Measurements from ENCODE around the gene IL5. TPM values are rescaled to one million over a fixed set of nuclear protein-coding genes. Genes with fewer than 3 reads are reported as not detected.
A peak's percentile ranks its signal among the peaks of the same experiment; 100 is the strongest.
"Not testable (repeated sequence)": the region's sequence is repeated elsewhere in the genome, so short reads cannot be mapped to it uniquely, and the experiment has no call there.

Gene IL5
- total and polyA plus RNA-seq, 9 donors = 0.45 TPM; not detected in 8

DNA sequence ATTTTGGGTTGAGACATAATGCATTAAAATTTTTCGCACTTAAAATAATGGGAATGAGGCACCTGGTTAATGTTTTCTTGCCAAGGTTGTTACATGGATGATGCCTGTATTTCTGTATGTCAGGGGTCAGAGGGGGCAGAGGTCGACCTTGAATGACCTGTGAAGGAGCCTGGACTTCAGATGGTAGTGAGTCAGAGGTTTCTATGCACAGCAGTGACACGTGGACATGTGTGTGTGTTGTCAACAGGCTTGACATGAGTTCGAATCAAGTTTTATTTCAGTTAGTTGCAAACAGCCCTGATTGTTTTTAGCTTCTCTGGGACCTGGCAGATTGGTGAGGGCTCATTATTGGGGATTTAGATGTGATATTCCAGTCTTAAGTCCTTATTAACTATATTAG lies 3.6 kb downstream of the IL5 start:
- Histone ChIP-seq H3K27ac (ENCODE audit: low read length) (no peak overlapping the region), H3K4me1 (ENCODE audit: control insufficient read depth, insufficient read depth, low read length) (no peaks in the 10 kb centered on the region), H3K36me3 (ENCODE audit: control insufficient read depth, insufficient read depth, low read length) (no peaks in the 10 kb centered on the region), H3K4me3 (ENCODE audit: low read length) (no peak overlapping the region), H3K27me3 (ENCODE audit: control insufficient read depth, insufficient read depth, low read length) (no peaks in the 10 kb centered on the region), H3K9me3 (replicated peaks; ENCODE audit: control insufficient read depth, low read depth, low read length) (no peaks in the 10 kb centered on the region)
- no peak for DNase-seq
- WGBS (ENCODE audit: insufficient coverage) = 57% methylated on average over 4 of the region's 4 CpGs

GRCh38 chr5:132530946-132531345 lies 12.4 kb downstream of the IL5 start:
- H3K4me3 ChIP-seq (ENCODE audit: low read length) = no peak overlapping the region
- WGBS (ENCODE audit: insufficient coverage) = no CpG with 5 or more reads among the region's 4 CpGs
- H3K4me1 ChIP-seq (ENCODE audit: control insufficient read depth, insufficient read depth, low read length) = peaks cover 2% of the 10 kb centered on the region
- no peaks in the 10 kb centered on the region for H3K9me3 ChIP-seq (replicated peaks; ENCODE audit: control insufficient read depth, low read depth, low read length)
- H3K27ac ChIP-seq (ENCODE audit: low read length) = no peak overlapping the region
- no peak for DNase-seq
- no peaks in the 10 kb centered on the region for H3K36me3 ChIP-seq (ENCODE audit: control insufficient read depth, insufficient read depth, low read length)
- peaks cover 5% of the 10 kb centered on the region for H3K27me3 ChIP-seq (ENCODE audit: control insufficient read depth, insufficient read depth, low read length)

DNA sequence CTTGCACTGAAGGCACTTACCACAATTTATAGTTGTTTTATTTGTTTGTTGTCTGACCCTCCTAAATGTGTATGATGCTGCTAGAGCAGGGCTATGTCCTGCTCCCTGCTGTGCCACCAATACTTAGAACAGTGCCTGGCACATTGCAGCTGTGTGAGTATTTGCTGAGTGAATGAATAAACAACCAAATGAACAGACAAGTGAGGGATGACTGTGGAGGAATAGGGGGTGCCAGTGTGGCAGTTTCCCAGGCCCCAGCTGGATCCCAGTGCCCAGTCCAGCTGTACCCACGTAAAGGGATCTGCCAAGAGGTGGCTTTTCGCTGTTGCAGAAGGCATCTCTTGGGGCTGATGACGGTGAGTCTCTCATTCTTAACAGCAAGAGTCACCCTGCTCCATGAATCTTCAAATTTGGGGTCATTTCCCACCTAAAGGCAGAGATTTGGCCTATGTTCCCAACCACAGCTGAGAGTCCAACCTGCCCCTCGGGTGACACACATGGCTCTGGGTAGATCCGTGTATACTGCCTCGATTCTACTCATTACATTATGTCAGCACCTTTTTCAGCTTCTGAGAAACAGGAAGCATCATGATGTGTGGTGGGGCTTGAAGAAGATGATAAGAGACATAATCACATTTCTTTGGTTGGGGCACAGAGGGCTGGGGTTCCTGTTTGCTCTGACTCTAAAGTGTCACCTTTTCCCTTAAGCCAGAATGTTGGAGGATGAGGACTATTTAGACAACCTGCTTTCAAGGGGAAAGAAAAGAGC lies 14.3 kb downstream of the IL5 start:
- Histone ChIP-seq H3K9me3 (replicated peaks; ENCODE audit: control insufficient read depth, low read depth, low read length) (no peaks in the 10 kb centered on the region), H3K27me3 (ENCODE audit: control insufficient read depth, insufficient read depth, low read length) (peaks cover 5% of the 10 kb centered on the region), H3K27ac (ENCODE audit: low read length) (no peak overlapping the region), H3K4me1 (ENCODE audit: control insufficient read depth, insufficient read depth, low read length) (peaks cover 2% of the 10 kb centered on the region), H3K4me3 (ENCODE audit: low read length) (no peak overlapping the region), H3K36me3 (ENCODE audit: control insufficient read depth, insufficient read depth, low read length) (no peaks in the 10 kb centered on the region)
- no peak for DNase-seq
- WGBS (ENCODE audit: insufficient coverage) = 89% methylated on average over 3 of the region's 6 CpGs

DNA sequence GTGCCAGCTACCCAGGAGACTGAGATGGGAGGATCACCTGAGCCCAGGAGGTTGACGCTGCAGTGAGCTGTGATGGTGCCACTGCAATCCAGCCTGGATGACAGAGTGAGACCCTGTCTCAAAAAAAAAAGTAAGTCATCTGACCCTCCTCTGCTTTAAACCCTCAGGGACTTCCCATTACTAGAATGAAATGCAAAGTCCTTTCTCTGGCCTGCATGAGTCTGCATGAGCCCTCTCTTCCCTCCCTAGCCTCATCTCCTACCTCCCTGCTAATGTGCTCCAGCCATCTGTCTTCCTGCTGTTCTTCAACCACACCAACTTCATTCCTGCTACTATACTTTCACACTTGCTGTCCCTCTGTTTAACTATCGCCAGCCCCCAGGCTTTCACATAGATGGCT lies 15.3 kb downstream of the IL5 start:
- no peak overlapping the region for H3K4me3 ChIP-seq (ENCODE audit: low read length)
- H3K36me3 ChIP-seq (ENCODE audit: control insufficient read depth, insufficient read depth, low read length) = no peaks in the 10 kb centered on the region
- H3K27me3 ChIP-seq (ENCODE audit: control insufficient read depth, insufficient read depth, low read length) = peaks cover 5% of the 10 kb centered on the region
- H3K27ac ChIP-seq (ENCODE audit: low read length) = no peak overlapping the region
- peaks cover 2% of the 10 kb centered on the region for H3K4me1 ChIP-seq (ENCODE audit: control insufficient read depth, insufficient read depth, low read length)
- WGBS (ENCODE audit: insufficient coverage) = 88% methylated on average over 2 of the region's 2 CpGs
- DNase-seq = no peak
- H3K9me3 ChIP-seq (replicated peaks; ENCODE audit: control insufficient read depth, low read depth, low read length) = no peaks in the 10 kb centered on the region

- no peaks in the 10 kb centered on the region for H3K36me3 ChIP-seq (ENCODE audit: control insufficient read depth, insufficient read depth, low read length)
- H3K4me1 ChIP-seq (ENCODE audit: control insufficient read depth, insufficient read depth, low read length) = peaks cover 2% of the 10 kb centered on the region
- 67% methylated on average over 7 of the region's 8 CpGs for WGBS (ENCODE audit: insufficient coverage)
- no peak for DNase-seq
- H3K9me3 ChIP-seq (replicated peaks; ENCODE audit: control insufficient read depth, low read depth, low read length) = no peaks in the 10 kb centered on the region
- no peak overlapping the region for H3K27ac ChIP-seq (ENCODE audit: low read length)
- peaks cover 5% of the 10 kb centered on the region for H3K27me3 ChIP-seq (ENCODE audit: control insufficient read depth, insufficient read depth, low read length)
- H3K4me3 ChIP-seq (ENCODE audit: low read length) = no peak overlapping the region
These were observed 16.3 kb downstream of the IL5 start for GRCh38 chr5:132526974-132527564.

DNA sequence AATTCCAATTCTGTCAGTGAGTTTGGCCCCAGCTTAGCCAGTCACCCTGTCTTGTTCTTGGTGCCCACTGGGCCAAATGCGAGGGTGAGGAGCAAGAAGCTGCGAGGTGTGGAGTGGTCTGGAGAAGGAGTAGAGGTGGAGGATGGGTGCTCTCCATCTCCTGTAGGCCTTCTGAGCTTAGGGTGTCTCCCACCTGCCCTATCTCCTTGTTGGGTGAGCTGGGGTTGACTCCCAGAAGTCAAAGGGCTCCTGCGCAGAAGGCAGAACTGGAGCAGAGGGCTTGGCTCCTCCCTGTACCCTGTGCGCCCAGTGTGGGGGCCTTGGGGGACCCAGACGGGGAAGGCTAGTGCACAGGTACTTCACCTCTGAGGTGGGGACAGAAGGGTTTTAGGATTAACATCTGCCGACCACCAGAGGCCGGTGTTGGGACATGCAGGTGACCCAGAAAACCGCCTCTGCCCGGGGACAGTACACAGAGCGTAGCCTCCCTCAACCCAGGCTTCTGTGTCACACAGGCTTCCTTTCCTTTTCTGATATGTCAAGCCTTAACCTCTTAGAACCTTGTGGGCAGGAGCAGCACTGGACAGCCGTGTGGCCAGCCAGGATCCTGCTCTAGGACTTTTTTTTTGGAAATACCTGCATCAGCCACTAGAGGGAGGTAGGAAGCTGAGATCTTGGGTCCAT lies 16.9 kb downstream of the IL5 start:
- no peak overlapping the region for H3K4me3 ChIP-seq (ENCODE audit: low read length)
- H3K27ac ChIP-seq (ENCODE audit: low read length) = no peak overlapping the region
- peaks cover 2% of the 10 kb centered on the region for H3K4me1 ChIP-seq (ENCODE audit: control insufficient read depth, insufficient read depth, low read length)
- WGBS (ENCODE audit: insufficient coverage) = 36% methylated on average over 11 of the region's 11 CpGs
- peak; percentile 57 for DNase-seq
- peaks cover 3% of the 10 kb centered on the region for H3K27me3 ChIP-seq (ENCODE audit: control insufficient read depth, insufficient read depth, low read length)
- H3K36me3 ChIP-seq (ENCODE audit: control insufficient read depth, insufficient read depth, low read length) = no peaks in the 10 kb centered on the region
- no peaks in the 10 kb centered on the region for H3K9me3 ChIP-seq (replicated peaks; ENCODE audit: control insufficient read depth, low read depth, low read length)

GRCh38 chr5:132525299-132525724 lies 18.0 kb downstream of the IL5 start:
- DNase-seq = no peak
- Histone ChIP-seq H3K27me3 (ENCODE audit: control insufficient read depth, insufficient read depth, low read length) (peaks cover 3% of the 10 kb centered on the region), H3K4me3 (ENCODE audit: low read length) (no peak overlapping the region), H3K4me1 (ENCODE audit: control insufficient read depth, insufficient read depth, low read length) (peaks cover 2% of the 10 kb centered on the region), H3K27ac (ENCODE audit: low read length) (no peak overlapping the region), H3K36me3 (ENCODE audit: control insufficient read depth, insufficient read depth, low read length) (no peaks in the 10 kb centered on the region), H3K9me3 (replicated peaks; ENCODE audit: control insufficient read depth, low read depth, low read length) (no peaks in the 10 kb centered on the region)

DNA sequence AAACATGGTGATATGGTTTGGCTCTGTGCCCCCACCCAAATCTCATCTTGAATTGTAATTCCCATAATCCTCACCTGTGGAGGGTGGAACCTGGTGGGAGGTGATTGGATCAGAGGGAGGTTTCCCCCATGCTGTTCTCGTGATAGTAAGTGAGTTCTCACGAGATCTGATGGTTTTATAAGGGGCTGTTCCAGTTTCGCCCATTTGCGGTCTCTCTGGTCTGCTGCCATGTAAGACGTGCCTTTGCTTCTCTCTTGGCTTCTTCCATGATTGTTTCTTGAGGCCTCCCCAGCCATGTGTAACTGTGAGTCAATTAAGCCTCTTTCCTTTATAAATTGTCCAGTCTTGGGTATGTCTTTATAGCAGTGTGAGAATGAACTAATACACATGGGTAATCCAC lies 18.4 kb downstream of the IL5 start:
- not testable (repeated sequence) for H3K4me3 ChIP-seq (ENCODE audit: low read length); H3K27me3 ChIP-seq (ENCODE audit: control insufficient read depth, insufficient read depth, low read length); H3K4me1 ChIP-seq (ENCODE audit: control insufficient read depth, insufficient read depth, low read length); H3K27ac ChIP-seq (ENCODE audit: low read length); H3K9me3 ChIP-seq (replicated peaks; ENCODE audit: control insufficient read depth, low read depth, low read length); DNase-seq; H3K36me3 ChIP-seq (ENCODE audit: control insufficient read depth, insufficient read depth, low read length)
- WGBS (ENCODE audit: insufficient coverage) = no CpG with 5 or more reads among the region's 5 CpGs

DNA sequence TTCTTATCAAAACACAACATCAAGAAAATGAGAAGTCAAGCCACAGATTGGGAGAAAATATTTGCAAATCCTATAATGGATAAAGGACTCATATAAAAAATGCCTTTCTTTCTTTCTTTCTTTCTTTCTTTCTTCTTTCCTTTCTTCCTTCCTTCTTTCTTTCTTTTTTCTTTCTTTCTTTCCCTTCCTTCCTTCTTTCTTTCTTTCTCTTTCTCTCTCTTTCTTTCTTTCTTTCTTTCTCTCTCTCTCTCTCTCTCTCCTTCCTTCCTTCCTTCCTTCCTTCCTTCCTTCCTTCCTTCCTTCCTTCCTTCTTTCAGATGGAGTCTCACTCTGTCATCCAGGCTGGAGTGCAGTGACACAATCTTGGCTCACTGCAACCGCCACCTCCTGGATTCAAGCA lies 21.3 kb downstream of the IL5 start:
- H3K9me3 ChIP-seq (replicated peaks; ENCODE audit: control insufficient read depth, low read depth, low read length); H3K36me3 ChIP-seq (ENCODE audit: control insufficient read depth, insufficient read depth, low read length); DNase-seq; H3K4me3 ChIP-seq (ENCODE audit: low read length); H3K27ac ChIP-seq (ENCODE audit: low read length); H3K4me1 ChIP-seq (ENCODE audit: control insufficient read depth, insufficient read depth, low read length); H3K27me3 ChIP-seq (ENCODE audit: control insufficient read depth, insufficient read depth, low read length): not testable (repeated sequence)
- no CpG with 5 or more reads among the region's 1 CpG for WGBS (ENCODE audit: insufficient coverage)

GRCh38 chr5:132513618-132514336 lies 29.5 kb downstream of the IL5 start:
- H3K4me1 ChIP-seq (ENCODE audit: control insufficient read depth, insufficient read depth, low read length); DNase-seq; H3K27me3 ChIP-seq (ENCODE audit: control insufficient read depth, insufficient read depth, low read length); H3K4me3 ChIP-seq (ENCODE audit: low read length); H3K9me3 ChIP-seq (replicated peaks; ENCODE audit: control insufficient read depth, low read depth, low read length); H3K36me3 ChIP-seq (ENCODE audit: control insufficient read depth, insufficient read depth, low read length); H3K27ac ChIP-seq (ENCODE audit: low read length): not testable (repeated sequence)
- no CpG with 5 or more reads among the region's 25 CpGs for WGBS (ENCODE audit: insufficient coverage)
